AG09309 (cell line): Measurements from ENCODE around the gene TCTN1.
A peak's percentile ranks its signal among the peaks of the same experiment; 100 is the strongest.
"Not testable (repeated sequence)": the region's sequence is repeated elsewhere in the genome, so short reads cannot be mapped to it uniquely, and the experiment has no call there.

Experiments
- DNase-seq: peaks from one replicate; pipeline ENCODE4 v3.0.0-alpha.2; 2010; ENCODE audit warnings: low read depth
- H3K4me3 ChIP-seq: 2 replicates; pipeline ENCODE4 v1.5.1; 2011; ENCODE audit warnings: mild to moderate bottlenecking, low read depth, low read length, moderate library complexity; ENCODE audit not compliant: control insufficient read depth
- TF ChIP-seq, protein P1 (sequence below): IDR thresholded peaks from 2 replicates; pipeline ENCODE4 v1.5.1; 2011; ENCODE audit warnings: mild to moderate bottlenecking, low read depth, low read length, inconsistent platforms; ENCODE audit not compliant: insufficient read depth, control insufficient read depth; ENCODE audit errors: missing control alignments

TCTN1 gene

DNA sequence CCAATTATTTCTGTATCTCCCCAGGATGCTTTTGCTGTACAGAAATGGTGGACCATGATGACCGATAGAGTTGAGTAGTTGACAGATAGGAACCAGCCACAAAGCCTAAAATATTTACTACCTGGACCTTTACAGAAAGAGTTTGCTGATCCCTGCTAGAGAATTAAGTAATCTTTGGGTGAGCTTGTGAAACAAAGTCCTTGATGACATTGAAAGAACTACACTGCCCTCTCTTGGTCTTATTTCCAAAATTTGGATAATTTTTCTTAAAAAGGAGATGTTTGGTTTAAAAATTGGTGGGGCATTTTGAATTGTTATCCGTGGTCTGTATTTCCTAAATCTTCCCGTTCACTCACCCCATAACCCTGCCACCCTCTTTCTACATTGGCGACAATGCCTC lies 13.7 kb upstream of the TCTN1 start:
- H3K4me3 ChIP-seq, result no peak overlapping the region
- DNase-seq, result peak; percentile 33
- TF ChIP-seq, protein P1, sequence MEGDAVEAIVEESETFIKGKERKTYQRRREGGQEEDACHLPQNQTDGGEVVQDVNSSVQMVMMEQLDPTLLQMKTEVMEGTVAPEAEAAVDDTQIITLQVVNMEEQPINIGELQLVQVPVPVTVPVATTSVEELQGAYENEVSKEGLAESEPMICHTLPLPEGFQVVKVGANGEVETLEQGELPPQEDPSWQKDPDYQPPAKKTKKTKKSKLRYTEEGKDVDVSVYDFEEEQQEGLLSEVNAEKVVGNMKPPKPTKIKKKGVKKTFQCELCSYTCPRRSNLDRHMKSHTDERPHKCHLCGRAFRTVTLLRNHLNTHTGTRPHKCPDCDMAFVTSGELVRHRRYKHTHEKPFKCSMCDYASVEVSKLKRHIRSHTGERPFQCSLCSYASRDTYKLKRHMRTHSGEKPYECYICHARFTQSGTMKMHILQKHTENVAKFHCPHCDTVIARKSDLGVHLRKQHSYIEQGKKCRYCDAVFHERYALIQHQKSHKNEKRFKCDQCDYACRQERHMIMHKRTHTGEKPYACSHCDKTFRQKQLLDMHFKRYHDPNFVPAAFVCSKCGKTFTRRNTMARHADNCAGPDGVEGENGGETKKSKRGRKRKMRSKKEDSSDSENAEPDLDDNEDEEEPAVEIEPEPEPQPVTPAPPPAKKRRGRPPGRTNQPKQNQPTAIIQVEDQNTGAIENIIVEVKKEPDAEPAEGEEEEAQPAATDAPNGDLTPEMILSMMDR, result peak; percentile 34

DNA sequence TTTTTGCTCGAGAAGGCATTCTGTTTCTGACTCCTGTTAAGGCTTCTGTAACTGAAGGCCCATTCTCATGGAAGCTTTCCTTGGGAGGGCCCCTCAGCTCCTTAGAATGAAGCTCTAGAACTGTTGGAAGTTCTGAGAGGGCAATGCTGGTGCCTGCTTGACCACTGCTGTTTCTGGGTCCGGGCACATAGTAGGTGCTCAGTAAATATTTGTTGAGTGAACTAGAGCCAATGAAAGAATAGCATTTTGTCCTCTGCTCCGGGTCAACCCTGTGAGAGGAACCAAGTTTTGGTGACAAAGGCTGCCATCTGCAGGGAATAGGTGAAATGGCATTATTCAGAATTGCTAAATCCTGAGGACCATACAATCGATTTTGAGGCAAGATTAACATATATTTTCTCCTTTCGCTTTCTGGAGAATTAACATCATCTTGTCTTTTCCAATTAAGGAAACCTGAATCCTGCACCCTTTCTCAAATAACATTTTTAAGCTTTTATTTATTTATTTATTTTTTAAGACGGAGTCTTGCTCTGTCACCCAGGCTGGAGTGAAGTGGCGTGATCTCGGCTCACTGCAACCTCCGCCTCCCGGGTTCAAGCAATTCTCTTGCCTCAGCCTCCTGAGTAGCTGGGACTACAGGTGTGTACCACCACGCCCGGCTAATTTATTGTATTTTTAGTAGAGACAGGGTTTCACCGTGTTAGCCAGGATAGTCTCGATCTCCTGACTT lies 11.7 kb upstream of the TCTN1 start:
- TF ChIP-seq, protein P1, result peak; percentile 67
- DNase-seq, H3K4me3 ChIP-seq: not testable (repeated sequence)

DNA sequence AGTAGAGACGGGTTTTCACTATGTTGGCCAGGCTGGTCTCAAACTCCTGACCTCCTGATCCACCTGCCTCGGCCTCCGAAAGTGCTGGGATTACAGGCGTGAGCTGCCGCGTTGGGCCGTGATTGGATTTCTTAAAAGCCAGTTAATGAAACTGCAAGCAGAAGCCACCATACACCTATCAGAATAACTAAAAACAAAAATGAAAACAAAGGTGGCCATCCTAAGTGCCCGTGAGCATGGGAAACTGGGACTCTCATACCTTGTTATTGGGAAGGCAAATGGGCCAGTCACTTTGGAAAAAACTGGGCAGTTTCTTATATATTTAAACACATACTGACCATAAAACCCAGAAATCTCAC lies 7.7 kb upstream of the TCTN1 start:
- TF ChIP-seq, protein P1, result no peak
- DNase-seq, result no peak
- no peak overlapping the region for H3K4me3 ChIP-seq

DNA sequence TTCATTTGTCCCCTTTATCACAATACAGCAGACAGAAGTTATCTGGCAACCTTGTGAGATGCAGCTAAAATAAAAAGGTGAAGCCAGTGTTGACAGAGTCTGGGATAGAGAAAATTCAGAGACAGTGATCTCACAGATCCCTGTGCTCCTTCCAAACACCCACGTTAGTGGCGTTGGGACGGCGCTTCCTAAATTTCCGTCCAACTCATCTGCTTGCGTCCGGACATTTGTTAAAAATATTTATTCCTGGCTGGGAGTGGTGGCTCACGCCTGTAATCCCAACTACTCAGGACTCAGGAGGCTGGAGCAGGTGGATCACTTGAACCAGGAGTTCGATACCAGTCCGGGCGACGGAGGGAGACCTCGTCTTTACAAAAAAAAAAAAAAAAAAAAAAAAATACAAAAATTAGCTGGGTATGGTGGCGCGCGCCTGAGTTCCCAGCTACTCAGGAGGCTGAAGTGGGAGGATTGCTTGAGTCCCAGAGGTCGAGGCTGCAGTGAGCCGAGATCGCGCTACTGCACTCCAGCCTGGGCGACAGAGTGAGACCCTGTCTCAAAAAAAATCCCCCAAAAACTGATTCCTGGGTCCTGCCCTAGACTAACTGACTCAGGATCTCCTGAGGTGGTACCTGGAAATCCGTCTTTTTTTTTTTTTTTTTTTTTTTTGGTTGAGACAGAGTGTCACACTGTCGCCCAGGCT lies 708 bp upstream of the TCTN1 start:
- peak overlapping the region; percentile 85 for H3K4me3 ChIP-seq
- TF ChIP-seq, protein P1, result no peak
- DNase-seq, result no peak

DNA sequence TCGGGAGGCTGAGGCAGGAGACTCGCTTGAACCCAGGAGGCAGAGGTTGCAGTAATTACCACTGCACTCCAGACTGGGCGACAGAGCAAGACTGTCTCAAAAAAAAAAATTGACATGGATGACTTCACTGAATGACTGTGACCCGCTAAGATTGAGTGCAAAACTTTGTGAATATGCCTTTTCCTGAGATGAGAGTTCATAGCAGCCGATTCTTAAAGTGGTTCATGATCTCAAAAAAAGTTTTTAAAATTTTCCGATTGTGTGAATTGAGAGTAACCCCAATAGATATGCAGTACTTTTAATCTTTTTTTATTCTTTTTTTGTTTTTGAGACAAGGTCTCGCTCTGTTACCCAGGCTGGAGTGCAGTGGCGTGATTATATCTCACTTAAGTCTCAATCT lies 1.2 kb downstream of the TCTN1 start:
- DNase-seq, result no peak
- no peak overlapping the region for H3K4me3 ChIP-seq
- TF ChIP-seq, protein P1, result no peak

DNA sequence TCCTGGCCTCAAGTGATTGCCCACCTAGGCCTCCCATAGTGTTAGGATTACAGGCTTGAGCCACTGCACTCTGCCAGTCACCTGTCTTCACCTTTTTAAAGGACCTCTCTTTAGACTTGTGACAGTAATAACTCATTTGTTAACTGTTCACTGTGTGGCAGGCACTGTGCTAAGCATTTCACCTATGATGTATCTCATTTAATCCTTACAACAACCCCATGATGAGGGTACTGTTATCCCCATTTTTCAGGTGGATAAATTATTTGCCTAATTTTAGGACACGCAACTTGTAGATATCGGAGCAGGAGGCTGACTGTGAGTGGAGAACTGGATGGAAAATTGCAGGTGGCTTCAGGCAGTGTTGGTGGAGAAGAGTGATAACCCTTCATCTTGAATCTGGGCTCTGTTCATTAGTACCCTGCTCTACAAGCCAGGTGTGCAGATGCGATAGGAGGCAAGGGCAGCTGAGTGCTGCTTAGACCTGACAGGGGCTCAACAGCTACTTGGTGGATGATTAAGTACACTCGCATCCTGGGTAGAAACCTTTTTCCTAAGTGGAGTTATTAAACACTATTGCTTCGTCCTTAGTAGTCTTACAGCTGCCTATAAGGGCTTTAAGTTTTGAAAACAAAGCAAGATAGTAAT lies 2.7 kb downstream of the TCTN1 start:
- DNase-seq, result no peak
- H3K4me3 ChIP-seq, result no peak overlapping the region
- TF ChIP-seq, protein P1, result no peak
